Fibroblast of gingiva (primary cell): ENCODE measurements around the gene HMCN1.

Experiments
- DNase-seq: peaks from one replicate; pipeline ENCODE4 v3.0.0-alpha.2; 2011; ENCODE audit warnings: low read depth

HMCN1 gene

DNA sequence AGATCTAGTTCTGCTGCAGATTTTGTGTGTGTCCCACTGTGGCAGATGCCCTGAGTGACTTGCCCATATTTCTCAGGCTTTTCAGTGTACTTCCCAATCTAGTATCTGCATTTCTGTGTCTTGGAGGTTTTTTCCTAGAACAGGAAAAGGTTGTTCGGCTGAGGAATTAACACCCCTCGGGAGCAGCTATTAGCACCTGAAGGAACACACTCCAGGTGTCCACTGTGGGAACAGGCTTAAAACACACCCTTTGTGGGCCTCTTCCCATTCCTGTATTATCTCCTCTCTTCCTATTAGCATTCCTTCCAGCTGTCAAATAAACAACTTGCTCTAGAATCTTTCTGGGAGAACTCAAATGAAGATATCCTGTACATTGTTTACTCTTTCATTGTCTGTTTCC lies 178.3 kb downstream of the HMCN1 start:
- DNase-seq: no peak

DNA sequence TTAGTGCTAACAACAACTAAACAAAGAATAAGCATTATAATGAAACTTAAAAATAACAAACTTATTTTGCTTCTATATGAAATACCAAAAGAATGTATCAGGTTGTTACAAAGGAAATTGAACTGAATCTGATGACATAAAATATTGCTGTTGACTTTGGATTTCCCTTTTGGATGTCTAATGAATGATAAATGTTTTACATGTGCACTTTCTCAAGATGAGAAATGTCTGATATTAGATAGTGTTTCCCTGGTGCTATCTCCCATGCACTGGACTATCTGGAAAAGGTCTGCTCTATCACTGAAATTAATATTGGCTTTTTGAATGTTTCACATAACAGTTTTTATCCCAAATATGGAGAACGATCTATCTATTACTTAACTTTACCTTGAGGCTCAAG lies 179.9 kb downstream of the HMCN1 start:
- no peak for DNase-seq

GRCh38 chr1:185916861-185917260 lies 182.7 kb downstream of the HMCN1 start:
- no peak for DNase-seq

GRCh38 chr1:185917646-185918045 lies 183.5 kb downstream of the HMCN1 start:
- peak; percentile 56 for DNase-seq

GRCh38 chr1:185920602-185921001 lies 186.4 kb downstream of the HMCN1 start:
- no peak for DNase-seq

DNA sequence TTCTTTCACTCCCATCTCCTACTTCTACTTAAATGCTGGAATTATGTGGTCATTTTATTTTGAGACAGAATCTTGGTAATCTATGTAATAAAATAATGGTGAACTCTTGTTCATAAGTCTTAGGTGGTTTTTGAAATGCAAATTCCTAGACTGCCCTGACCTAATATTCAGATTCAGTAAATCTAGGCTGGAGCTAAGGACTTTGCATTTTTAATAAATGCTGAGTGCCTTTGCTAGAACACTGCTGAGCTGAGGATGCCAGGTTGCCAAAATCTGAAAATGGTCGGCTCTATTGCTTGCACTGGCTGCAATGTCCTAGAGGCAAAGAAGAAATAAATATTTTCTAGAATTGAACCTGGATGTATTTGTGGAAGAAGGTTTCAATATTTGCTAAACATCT lies 187.4 kb downstream of the HMCN1 start:
- no peak for DNase-seq

DNA sequence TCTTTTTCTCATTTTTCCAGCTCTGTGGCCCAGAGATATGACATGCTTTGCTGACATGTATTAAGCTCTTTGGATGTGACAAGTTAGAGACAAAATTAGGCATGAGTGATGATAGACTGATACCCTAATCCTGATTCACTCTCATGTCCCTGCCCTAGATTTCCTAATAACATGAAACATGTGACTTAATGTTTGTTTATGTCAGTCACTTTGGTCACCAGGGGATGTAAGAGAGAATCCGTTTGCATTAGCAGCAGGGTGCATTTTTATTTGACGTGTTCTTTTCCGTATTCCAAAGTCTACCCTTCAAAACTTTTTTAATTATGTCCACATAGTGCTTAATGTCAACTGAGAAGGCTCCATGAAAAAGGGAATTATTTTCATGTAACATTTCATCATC lies 192.4 kb downstream of the HMCN1 start:
- DNase-seq: peak; percentile 38

DNA sequence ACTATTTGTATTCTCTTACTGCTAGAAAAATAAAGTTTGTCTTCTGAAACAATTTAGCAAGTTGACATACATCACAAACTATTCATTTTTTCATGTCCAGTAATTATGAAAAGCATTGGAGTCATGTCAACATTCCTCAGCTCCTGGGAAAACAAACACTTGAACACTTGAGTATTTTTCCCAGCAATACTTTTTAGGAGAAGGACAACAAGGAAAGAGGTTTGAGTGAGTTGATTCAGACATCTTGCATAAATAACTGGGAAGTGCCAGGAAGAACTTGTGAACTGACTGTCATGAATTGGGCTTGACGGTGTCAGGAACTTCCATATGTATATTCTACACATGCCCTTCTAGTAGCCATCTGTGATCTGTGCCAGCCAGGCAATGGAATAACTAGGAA lies 195.6 kb downstream of the HMCN1 start:
- DNase-seq: peak; percentile 61

DNA sequence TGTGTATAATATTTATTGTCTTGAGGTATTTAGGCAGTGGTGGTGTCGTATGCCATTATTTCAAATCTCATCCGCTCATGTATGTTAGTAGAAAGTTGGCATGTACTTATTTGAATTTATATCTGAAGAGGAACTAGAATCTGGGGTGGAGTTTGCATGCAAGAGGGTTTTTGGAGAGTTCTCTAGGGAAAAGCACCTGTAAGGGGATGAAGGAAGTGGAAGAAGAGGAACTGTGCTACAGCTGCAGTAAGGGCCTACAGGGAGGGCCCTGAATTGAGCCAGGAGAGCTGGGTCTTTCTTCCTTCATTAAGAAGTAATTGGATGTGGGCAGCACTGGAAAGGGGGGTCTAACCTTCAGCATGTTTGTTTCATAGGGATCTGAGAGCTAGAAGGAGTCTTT lies 197.2 kb downstream of the HMCN1 start:
- no peak for DNase-seq

GRCh38 chr1:185933580-185933979 lies 199.4 kb downstream of the HMCN1 start:
- DNase-seq: no peak

DNA sequence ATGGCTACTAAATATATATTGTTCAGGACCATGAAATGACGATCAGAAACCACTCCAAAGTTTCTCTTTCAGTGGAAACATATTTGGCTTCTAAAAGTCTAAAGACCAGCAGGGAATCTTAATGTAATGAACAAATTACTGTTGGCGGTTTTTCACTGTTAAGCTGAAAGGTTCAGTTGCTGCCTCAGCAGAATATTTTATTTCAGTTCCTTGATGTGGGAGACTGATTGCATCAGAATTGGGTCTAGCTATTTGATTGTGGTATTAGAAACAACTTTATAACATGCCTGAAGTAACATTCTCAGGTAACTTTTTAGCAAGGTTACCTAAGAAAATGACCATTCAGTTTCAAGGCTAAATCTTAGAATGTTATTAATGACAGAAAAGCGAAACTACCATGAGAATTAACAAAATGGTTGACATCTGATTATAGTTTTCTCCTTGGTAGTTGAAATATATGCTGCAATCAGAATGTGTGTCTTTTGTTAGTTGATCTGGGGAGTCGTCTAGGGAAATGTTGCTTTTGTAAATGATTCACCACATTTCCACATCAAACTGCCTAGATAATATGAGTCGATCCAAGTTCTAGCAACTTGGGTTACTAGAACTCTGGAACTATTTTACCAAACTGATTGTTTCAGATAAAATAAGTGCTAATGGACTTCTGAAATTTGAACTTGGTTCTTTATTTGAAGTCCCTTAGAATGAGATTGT lies 200.4 kb downstream of the HMCN1 start:
- DNase-seq: peak; percentile 82

GRCh38 chr1:185935360-185935759 lies 201.2 kb downstream of the HMCN1 start:
- no peak for DNase-seq

DNA sequence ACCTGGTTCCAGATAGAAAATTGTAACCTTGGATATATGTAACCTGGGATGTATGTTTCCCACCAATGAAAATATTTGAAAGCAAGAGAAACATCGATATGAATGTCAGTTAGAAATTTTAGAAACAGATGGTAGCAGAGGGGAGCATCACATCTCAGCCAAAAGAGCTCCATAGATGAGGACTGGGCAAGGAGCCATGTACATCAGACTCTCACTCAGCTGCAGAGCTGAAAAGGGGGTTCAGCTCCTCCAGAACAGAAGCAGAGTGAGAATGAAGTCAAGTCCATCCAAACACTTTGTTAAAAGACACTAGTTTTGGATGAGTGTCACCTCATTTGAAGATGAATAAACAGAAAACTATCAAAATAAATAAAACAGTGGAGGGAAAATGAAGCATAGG lies 202.4 kb downstream of the HMCN1 start:
- DNase-seq: no peak

GRCh38 chr1:185938396-185938795 lies 204.2 kb downstream of the HMCN1 start:
- no peak for DNase-seq

GRCh38 chr1:185939142-185939541 lies 205.0 kb downstream of the HMCN1 start:
- no peak for DNase-seq

DNA sequence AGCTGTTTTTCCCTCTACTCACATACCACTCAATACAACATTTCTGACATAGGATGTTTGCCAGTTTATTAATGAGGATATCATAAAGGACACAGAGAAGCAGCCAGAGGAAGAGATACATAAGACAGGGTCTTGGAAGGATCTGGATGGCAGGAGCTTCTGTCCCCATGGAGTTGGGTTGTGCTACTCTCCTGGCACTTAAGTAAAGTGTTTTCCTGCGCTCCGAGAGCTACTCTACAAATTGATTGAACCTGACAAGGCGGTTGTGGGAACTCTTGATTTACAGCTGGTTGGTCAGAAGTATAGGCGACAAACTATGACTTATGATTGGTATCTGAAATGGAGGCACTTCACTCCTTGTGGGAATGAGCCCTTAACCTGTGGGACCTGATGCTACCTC lies 208.8 kb downstream of the HMCN1 start:
- DNase-seq: no peak

DNA sequence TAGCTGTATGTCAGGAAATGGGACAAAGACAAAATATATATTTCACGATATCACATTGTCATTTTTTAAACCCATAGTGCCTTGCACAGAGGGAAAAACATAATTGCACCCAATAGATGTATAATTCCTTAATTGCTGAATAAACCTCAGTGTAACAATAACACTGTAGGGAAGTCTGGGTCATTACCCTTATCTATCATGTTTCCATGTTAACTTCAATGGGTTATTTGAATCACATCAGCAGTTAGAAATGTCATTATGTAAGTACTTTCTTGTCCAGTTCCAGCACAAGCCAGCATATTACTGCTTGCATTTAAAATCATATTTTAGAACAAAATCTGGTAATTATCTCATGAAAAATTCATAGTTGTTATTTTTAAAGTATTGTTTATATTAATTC lies 222.7 kb downstream of the HMCN1 start:
- DNase-seq: no peak

GRCh38 chr1:185957441-185958363 lies 223.5 kb downstream of the HMCN1 start:
- peak; percentile 62 for DNase-seq

GRCh38 chr1:185960422-185961321 lies 226.5 kb downstream of the HMCN1 start:
- DNase-seq: no peak

DNA sequence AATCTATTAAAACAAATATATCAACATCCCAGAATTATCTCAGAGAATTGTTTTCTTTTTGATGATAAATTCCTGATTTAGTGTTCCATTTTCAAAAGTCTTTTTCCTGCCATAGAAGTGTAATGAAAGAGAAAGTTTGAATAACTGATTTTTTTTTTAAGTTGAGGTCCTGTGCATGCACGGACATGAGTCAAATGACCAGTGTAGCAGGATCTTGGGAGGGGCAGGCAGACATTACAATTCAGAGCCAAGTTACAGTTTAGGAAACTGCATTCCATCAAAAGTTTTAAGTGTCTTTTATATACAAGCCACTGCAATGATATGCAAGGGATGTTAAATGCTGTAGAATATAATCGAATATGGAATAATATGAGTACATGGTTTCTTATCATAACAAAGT lies 227.5 kb downstream of the HMCN1 start:
- DNase-seq: no peak

DNA sequence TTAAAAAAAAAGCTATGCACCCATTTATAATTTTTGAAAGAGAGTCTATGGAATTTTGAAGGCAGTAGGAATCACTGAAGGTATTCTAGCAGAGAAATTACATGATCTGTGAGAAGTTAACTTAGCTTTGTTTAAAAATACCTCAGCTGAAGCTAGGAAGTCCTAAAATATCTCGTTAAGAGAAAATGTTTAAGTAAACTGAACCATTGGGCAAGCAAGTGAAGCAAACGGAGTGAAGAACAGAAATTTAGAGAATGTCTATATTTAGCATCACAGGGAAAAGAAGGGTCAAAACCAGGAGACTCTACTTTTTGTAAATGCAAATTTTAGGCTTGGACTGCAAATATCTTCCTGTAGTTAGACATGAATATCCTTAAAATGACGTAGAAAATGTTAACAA lies 230.8 kb downstream of the HMCN1 start:
- DNase-seq: no peak

DNA sequence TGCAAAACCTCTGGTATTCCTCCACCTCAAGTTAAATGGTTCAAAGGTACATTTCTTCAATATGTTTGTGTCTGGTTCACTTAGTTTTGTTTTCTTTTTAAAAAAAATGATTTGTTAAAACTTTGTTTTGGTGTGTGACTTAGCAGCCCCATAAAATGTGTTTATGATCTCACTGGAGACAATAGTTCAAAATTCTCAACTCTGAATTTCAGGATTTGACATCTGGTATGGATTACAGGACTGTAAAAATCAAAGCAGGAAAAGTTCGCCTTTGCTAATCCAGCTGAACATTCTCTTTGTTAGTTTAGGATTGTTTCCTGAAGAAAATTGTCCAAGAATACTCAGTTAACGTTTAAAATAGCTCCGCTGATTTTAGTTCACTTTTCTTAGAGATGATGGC lies 231.7 kb downstream of the HMCN1 start:
- no peak for DNase-seq
